Aorta (tissue), 5 donors: ENCODE measurements around the gene C2CD4D. TPM values are rescaled to one million over a fixed set of nuclear protein-coding genes. Genes with fewer than 3 reads are reported as not detected.
A peak's percentile ranks its signal among the peaks of the same experiment; 100 is the strongest.
"Not testable (repeated sequence)": the region's sequence is repeated elsewhere in the genome, so short reads cannot be mapped to it uniquely, and the experiment has no call there.

Experiments used
- ATAC-seq: fragments of 200-7000 bp; cut with Tn5 transposase; one replicate; pipeline ENCODE4 v1.9.1; 2022; ENCODE audit warnings: moderate library complexity; ENCODE audit not compliant: low FRiP score
- DNase-seq, 2 donors: peaks; one replicate each; pipeline ENCODE4 v3.0.0-alpha.2; 2020
- H3K27ac ChIP-seq, 2 donors: one replicate each; pipeline ENCODE4 v1.5.1; 2013; ENCODE audit warnings: low read length in 2 of 2, mild to moderate bottlenecking in 2 of 2, moderate library complexity in 2 of 2, control low read depth in 1 of 2, inconsistent platforms in 1 of 2, low read depth in 1 of 2
- H3K27me3 ChIP-seq, 2 donors: one replicate each; pipeline ENCODE4 v1.6.1; 2013; ENCODE audit warnings: control low read depth in 1 of 2, low read length in 1 of 2, mild to moderate bottlenecking in 1 of 2, moderate library complexity in 1 of 2; ENCODE audit not compliant: insufficient read depth in 2 of 2, control insufficient read depth in 1 of 2
- H3K36me3 ChIP-seq, 2 donors: one replicate each; pipeline ENCODE4 v1.6.1; 2013; ENCODE audit warnings: control low read depth in 1 of 2, low read length in 1 of 2, mild to moderate bottlenecking in 1 of 2; ENCODE audit not compliant: insufficient read depth in 2 of 2, control insufficient read depth in 1 of 2
- H3K4me1 ChIP-seq, 2 donors: one replicate each; pipeline ENCODE4 v1.6.1; 2013; ENCODE audit warnings: low read length in 2 of 2, control low read depth in 1 of 2, mild to moderate bottlenecking in 1 of 2, moderate library complexity in 1 of 2; ENCODE audit not compliant: insufficient read depth in 2 of 2, control insufficient read depth in 1 of 2
- H3K4me3 ChIP-seq, 2 donors: one replicate each; pipeline ENCODE4 v1.5.1; 2013; ENCODE audit warnings: low read length in 2 of 2, control low read depth in 1 of 2, mild to moderate bottlenecking in 1 of 2
- H3K9me3 ChIP-seq: one replicate; pipeline ENCODE4 v1.6.1; 2013; ENCODE audit warnings: mild to moderate bottlenecking, low read length; ENCODE audit not compliant: control insufficient read depth
- whole genome bisulfite sequencing, 2 donors: extraction: QIAGEN DNeasy Blood & Tissue Kit; methylation state at CpG; one replicate each; pipeline ENCODE4 v1.1.7; 2013; 5-methylcytosine and 5-hydroxymethylcytosine counted together
- intact Hi-C, 2 donors: fragments of 100-400 bp; cut with DNase I; formaldehyde crosslinking; loops; one replicate each; pipeline versions ENCODE4 v1.14.2 to v1.15.0; 2022
- long read RNA-seq, 2 donors: library from polyadenylated mRNA; unstranded; transcript quantifications; one replicate each; pipeline ENCODE4 v2.0.0, GENCODE V29; 2020 to 2021
- polyA plus RNA-seq, 2 donors: library from polyadenylated mRNA; stranded (reverse); fragments of 200-250 nt; gene quantifications; one replicate each; pipeline ENCODE4 v1.2.3, GENCODE V29; 2013
- total RNA-seq, 2 donors: library from RNA; stranded (reverse); fragmentation: NEBNext Ultra II Directional; extraction: Animal tissue kit (Norgen Biotek cat#: 25700); gene quantifications; one replicate each; pipeline ENCODE4 v1.2.1, GENCODE V29; 2021
- donor health status: healthy with polysubstance abuse.
- donor health status: Bipolar disorder and iron deficiency.
- donor health status: DM: no; HTN: no; CAD: no.
- donor health status: DM: no; HTN: no; CAD: no.
- donor health status: DM: yes; HTN: yes; CAD: no.

Gene C2CD4D
- total RNA-seq, result not detected
- not detected for polyA plus RNA-seq
- long read RNA-seq, donor 1, result 0 reads
- long read RNA-seq, donor 2, result 0 reads

- Histone ChIP-seq H3K36me3 (no peaks in the 10 kb centered on the region), H3K4me3 (peak within 1 kb of the TSS; percentile 11 to 41), H3K9me3 (no peaks in the 10 kb centered on the region), H3K27me3 (no peaks in the 10 kb centered on the region), H3K4me1 (no peaks in the 10 kb centered on the region), H3K27ac (no peak within 1 kb of the TSS)
- intact Hi-C loops, result no loop called here
- DNase-seq (peak in 1 of 2 donors; percentile 50), ATAC-seq (peak; percentile 56)
- WGBS, 2 donors, result 5 to 8% methylated on average over 43 to 47 of the region's 47 CpGs
Measured at GRCh38 chr1:151839457-151840403, at the start of gene C2CD4D. Gene C2CD4D (minus strand): TSS chr1:151839820. CDS start chr1:151838989, 831 bp downstream.

- DNase-seq, result no peak
- Histone ChIP-seq H3K4me3 (no peak overlapping the region), H3K27ac (no peak overlapping the region), H3K36me3 (peaks cover 0 to 2% of the 10 kb centered on the region in 2 donors), H3K4me1 (no peaks in the 10 kb centered on the region), H3K27me3 (no peaks in the 10 kb centered on the region), H3K9me3 (no peaks in the 10 kb centered on the region)
- ATAC-seq, result no peak
- intact Hi-C loops, result no loop called here
- WGBS, 2 donors, result 92 to 93% methylated on average over 2 of the region's 2 CpGs
Measured at GRCh38 chr1:151888972-151889570, 49.5 kb upstream of the C2CD4D start.

GRCh38 chr1:151887028-151887427 lies 47.4 kb upstream of the C2CD4D start:
- intact Hi-C loops, result no loop called here
- 93% methylated on average over 1 of the region's 1 CpG for WGBS, 2 donors
- Histone ChIP-seq H3K9me3 (no peaks in the 10 kb centered on the region), H3K27ac (no peak overlapping the region), H3K36me3 (peaks cover 0 to 2% of the 10 kb centered on the region in 2 donors), H3K27me3 (no peaks in the 10 kb centered on the region), H3K4me1 (no peaks in the 10 kb centered on the region), H3K4me3 (no peak overlapping the region)
- no peak for DNase-seq
- no peak for ATAC-seq

GRCh38 chr1:151885479-151885878 lies 45.9 kb upstream of the C2CD4D start:
- Histone ChIP-seq H3K4me1 (no peaks in the 10 kb centered on the region), H3K4me3 (no peak overlapping the region), H3K9me3 (no peaks in the 10 kb centered on the region), H3K36me3 (peaks cover 0 to 2% of the 10 kb centered on the region in 2 donors), H3K27ac (no peak overlapping the region), H3K27me3 (no peaks in the 10 kb centered on the region)
- WGBS, 2 donors, result 68 to 78% methylated on average over 1 of the region's 1 CpG
- intact Hi-C loops, result no loop called here
- ATAC-seq, result no peak
- DNase-seq, result no peak

GRCh38 chr1:151884879-151885278 lies 45.3 kb upstream of the C2CD4D start:
- H3K4me3 ChIP-seq, intact Hi-C loops, H3K36me3 ChIP-seq, H3K27me3 ChIP-seq, H3K27ac ChIP-seq, ATAC-seq, DNase-seq, H3K4me1 ChIP-seq, H3K9me3 ChIP-seq: not testable (repeated sequence)
- WGBS, 2 donors, result 97% methylated on average over 5 of the region's 5 CpGs

- H3K4me3 ChIP-seq, H3K9me3 ChIP-seq, intact Hi-C loops, H3K36me3 ChIP-seq, H3K4me1 ChIP-seq, ATAC-seq, H3K27ac ChIP-seq, DNase-seq, H3K27me3 ChIP-seq: not testable (repeated sequence)
- WGBS, 2 donors, result 97 to 99% methylated on average over 3 of the region's 3 CpGs
Measured at GRCh38 chr1:151884445-151884844, 44.8 kb upstream of the C2CD4D start.

GRCh38 chr1:151883898-151884297 lies 44.3 kb upstream of the C2CD4D start:
- intact Hi-C loops, H3K4me3 ChIP-seq, H3K27me3 ChIP-seq, H3K4me1 ChIP-seq, H3K36me3 ChIP-seq, H3K9me3 ChIP-seq, DNase-seq, H3K27ac ChIP-seq, ATAC-seq: not testable (repeated sequence)
- 86 to 99% methylated on average over 4 of the region's 4 CpGs for WGBS, 2 donors

- H3K27ac ChIP-seq, H3K9me3 ChIP-seq, H3K36me3 ChIP-seq, ATAC-seq, H3K4me1 ChIP-seq, H3K27me3 ChIP-seq, DNase-seq, intact Hi-C loops, H3K4me3 ChIP-seq: not testable (repeated sequence)
- 93 to 98% methylated on average over 5 of the region's 5 CpGs for WGBS, 2 donors
Measured at GRCh38 chr1:151882918-151883317, 43.3 kb upstream of the C2CD4D start.
